Stimulated activated CD4-positive, alpha-beta T cell treated with anti-CD3 and anti-CD28 coated beads, TNF-alpha, amount 100 ng/mL, for 48 hours (primary cell): ENCODE measurements around the gene PODNL1.

Experiments used
- DNase-seq, 3 donors: peaks; one replicate each; pipeline ENCODE4 v3.0.0-alpha.2; 2020; ENCODE audit warnings: low read depth in 3 of 3

Gene PODNL1

DNA sequence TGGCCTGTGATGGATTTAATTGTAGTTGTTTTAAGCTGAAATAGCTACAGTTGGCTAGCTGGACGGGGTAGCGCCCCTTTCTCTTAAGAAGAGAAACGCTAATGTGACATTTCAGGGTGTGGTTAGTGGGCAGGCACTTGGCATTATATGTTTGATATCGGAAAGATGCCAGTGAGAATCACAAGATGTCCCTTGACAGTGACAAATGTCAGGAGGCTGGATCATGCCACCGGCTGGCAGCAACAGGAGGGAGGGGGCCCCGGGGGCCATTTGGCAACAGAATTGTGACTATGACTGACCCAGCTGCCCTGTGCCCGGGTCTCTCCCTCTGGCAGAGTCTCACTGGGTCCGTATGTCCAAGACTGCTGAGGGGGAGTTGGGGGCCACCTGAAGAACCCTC, 18.8 kb upstream of the PODNL1 start:
- no peak for DNase-seq

DNA sequence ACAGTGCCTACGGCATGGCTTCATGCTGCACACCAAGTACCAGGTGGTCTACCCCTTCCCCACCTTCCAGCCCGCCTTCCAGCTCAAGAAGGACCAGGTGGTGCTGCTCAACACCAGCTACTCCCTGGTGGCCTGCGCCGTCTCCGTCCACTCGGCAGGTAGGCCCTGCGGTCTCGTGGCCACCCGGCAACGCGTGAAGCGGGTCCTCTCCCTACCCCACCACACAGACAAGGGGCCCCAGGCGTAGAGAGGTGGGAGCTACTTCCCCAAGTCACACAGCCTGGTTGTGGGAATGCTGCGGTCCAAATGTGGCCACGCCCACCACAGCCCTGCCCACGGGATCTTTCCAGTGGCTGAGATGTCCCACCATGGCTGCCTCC, 18.1 kb upstream of the PODNL1 start:
- no peak for DNase-seq

DNA sequence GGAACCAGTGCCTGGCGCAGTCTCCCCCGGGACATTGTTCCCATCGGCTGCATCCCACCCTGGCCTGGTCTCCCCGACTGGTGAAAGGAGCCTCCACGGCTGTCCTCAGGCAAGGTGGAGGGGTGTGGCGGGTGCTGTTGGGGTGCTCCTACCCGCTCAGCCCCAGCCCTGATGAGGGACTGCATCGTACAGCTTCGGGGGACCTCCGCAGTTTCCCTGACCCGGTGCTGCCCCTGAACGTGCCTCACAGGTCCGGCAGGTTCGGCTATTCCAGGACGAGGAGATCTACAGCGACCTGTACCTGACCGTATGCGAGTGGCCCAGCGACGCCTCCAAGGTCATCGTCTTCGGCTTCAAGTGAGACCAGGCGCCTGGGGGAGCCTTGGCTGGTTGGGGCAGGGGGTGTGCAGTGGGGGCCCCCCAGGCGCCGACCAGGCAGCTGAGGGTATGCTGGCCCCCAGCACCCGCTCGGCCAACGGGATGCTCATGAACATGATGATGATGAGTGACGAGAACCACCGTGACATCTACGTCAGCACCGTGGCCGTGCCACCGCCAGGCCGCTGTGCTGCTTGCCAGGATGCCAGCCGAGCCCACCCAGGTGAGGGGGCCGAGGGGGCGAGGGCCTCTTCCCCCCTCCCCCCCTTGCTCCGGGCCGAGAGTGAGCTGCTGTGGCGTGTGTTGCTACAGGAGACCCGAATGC, 17.6 kb upstream of the PODNL1 start:
- no peak for DNase-seq

DNA sequence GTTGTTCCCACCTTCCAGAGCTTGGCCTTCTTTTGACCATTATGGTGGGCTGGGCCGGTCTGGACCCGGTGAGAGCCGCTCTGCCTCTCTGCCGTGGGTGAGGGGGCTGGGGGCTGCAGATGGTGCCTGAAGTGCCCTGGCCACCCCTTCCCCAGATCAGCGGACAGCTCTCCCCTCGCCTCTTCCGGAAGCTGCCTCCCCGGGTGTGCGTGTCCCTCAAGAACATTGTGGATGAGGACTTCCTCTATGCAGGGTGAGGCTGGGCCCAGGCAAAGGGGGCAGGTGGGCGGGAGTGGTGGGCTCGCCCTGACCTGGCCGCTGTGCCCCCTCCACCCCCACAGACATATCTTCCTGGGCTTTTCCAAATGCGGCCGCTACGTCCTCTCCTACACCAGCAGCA, 16.0 kb upstream of the PODNL1 start:
- no peak for DNase-seq

DNA sequence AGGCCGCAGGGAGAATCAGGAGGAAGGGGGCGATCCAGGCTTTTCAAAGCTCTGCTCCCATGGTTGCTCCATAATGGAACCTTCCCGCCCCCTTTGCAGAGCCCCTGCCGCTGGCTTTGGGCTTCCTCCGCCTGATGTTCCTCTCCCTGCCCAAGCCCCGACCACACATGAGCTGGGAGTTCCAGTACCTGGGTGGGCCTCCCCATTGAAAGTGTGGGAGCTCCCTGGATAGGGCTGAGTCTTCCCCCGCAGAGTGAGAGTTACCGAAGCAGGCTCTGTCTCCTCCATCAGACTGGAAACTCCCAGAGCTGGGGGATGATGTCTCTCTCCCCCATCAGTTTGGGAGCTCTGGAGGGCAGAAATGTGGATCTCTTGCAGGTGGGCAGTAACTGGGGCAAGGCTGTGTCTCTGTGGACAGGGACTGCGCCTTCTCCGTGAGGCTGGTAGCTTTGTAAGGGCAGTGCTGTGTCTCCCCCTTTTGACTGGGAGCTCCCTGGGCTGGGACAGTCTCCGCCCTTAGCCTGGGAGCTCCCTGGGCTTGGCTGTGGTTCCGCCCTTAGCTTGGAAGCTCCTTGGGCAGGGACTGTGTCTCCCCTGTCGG, 14.8 kb upstream of the PODNL1 start:
- DNase-seq: no peak

DNA sequence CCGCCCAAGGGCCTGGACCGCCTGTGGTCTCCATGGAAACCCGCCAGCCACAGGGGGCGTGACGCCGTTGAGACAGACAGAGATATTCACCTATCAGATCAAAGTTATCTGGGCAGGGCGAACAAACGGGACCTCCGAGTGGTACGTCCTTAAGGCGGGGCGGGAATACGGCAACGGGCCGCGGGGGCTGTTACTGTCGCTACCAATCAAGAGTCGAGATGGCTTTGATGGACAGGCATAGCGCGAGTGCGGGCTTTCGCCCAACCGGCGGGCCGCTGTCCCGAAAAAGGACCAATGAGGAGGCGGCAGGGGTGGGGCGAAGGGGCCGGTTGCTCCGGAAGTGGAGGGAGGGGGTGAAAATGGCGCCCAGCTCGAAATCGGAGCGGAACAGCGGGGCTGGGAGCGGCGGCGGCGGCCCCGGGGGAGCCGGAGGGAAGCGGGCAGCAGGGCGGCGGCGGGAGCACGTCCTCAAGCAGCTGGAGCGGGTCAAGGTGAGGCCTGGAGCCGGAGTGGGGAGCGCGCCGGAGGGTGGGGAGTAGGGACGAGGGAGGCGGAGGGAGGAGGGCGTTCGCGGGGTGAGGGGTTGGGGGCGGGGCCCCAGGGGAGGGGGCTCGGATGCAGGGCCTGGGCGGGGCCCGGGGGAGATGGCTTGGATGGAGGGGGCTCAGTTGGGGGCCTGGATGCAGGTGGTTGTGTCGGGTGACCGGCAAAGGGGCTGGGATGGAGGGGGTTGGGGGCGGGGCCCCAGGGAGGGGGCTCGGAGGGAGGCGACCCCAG, 14.1 kb upstream of the PODNL1 start, which contains the start of gene DCAF15:
Gene DCAF15, plus strand, starts transcription at position 356 of the 777 bp plus-strand sequence. Its CDS starts 4 bp downstream, at position 360.
- peak; percentile 99 for DNase-seq

DNA sequence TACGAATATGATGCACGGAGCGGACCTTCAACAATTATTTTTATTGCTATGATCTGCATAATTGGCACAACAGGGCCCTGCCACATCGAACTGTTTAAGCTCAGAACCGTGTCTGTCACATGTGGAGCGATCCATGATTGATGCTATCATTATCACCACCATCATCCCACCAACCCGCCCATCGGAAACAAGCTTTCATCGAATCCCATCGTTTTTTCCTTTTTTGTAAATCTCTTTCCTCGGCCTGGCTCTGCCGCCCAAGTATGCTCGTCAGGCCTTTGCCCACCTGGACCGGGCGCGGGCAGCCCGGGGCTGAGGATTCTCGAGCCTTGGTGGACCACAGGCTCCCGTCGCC, 13.6 kb upstream of the PODNL1 start:
- no peak for DNase-seq

DNA sequence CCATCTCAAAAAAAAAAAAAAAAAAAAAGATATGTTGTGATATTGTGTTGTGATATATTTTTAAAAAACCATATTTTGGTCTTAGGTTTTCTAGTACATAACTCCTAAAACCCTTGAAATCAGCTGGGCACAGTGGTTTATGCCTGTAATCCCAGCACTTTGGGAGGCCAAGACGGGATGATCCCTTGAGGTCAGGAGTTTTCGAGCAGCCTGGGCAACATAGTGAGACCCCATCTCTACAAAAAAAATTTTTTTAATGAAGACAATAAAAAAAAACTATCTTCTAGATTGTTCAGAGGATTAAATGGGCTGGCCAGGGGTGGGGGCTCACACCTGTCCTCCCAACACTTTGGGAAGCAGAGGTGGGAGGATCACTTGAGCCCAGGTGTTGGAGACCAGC, 12.8 kb upstream of the PODNL1 start:
- no peak for DNase-seq

DNA sequence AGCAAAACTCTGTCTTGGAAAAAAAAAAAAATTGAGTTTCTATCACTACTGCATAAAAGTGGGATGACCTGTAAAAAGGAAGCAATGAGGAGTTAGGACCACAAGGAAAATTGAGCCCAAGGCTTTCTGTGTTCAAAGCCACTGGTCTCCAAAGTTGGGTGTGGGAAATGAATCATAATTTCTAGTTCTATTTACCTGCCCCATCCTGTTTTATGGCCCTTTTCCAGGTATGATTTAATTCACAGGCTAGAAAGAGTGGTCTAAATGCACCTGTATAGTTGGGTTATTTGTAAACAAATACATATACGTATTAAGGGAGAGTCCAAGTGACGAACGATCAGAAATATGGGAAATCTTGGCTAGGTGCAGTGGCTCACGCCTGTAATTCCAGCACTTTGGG, 8.2 kb upstream of the PODNL1 start:
- DNase-seq: no peak

DNA sequence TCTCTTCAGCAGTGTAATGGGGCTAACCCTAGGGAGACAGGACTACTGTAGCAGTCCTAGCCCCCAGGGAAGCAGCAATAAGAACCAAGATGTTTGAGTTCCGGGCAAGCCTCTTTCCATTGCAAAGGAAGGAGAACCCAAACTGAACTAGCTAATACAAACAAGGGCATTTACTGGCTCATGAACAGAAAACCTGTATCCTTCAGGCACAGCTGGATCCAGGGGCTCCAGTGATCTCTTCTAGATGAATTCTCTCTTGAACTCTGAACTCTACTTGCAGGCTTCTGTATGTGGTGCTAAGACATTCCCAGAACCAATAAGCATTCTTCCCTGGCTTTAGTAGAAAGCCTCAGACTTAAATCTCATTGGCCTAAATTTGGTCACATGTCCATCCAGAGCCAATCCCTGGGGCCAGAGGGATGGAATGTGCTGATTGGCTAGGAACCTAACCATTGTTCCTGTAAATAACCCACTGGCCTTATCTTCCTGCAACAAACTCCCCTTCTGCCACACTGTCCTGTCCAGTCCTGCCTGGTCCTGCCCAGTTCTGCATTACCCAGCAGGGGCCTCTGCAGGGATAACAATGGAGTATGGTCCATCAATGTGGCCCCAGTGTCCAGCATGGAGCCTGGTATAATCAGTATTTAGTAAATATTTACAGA, 3.9 kb upstream of the PODNL1 start:
- DNase-seq: no peak

DNA sequence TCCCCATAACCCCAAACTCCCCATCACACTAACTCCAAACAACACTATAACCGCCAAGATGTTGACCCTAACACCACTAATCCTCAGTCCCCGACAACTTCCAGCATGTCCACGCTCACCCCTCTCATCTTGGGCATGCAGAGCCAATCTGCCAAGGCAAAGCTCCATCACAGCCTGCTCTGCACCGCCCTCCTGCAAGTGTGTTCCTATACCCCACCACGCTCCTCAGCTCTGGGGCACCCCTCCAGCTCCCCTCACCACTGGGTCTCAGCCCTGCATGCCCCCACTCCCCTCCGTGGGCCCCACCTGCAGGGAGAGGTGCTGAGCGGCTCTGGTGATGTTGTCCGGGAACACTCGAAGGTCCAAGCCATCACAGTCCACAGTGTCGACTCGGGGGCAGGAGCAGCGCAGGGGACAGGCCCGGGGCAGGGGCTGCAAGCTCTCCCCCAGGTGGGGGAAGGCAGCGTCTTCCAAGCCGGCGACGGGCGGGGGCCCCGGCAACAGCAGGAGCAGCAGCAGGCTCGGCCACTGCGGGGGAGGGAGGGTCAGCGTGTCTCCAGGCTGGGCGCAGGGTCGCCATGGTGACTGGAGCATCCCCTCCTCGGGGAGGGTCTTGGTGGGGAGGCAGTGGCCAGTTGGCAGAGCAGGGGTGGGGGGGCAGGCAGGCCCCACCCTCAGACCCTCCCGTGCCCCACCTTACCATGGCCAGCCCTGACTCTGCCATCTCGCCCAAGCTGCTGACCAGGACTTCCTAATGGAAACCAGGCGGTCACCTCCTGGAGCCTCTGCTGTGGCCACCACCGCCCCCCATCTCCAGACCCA, 527 bp downstream of the PODNL1 start:
- DNase-seq: no peak

DNA sequence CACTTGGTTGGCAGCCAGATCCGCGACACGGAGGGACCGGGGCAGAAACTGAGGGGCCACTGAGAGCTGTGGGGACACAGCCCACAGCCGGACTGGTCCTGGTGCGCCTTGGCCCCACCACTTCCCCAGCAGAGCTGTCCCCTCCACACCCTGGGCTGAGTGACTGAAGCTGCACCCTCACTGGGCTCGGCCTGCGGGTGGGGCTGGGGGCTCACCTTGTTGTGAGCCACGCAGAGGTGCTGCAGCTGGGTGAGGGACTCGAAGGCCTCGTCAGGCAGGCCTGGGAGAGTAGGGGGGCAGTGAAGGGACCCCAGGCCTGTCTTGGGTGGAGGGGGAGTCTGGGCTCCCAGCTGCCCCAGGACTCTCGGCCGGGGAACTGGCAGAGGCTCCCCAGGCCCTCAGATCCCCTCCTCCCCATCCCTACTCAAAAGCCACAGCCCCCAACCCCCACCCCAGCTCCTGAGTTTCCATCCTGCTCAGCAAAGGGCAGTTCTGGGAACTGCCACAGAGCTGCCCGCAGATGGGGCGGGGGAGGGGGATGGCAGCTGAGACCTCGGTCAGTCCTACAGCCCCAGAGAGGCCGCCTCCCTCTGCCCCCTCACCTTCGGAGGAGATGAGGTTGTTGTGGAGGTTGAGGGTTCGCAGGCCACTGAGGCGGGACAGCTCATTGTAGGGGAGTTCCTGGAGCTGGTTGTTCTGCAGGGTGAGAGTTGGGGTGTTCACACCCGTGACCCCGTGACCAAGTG, 2.3 kb downstream of the PODNL1 start:
- no peak for DNase-seq

DNA sequence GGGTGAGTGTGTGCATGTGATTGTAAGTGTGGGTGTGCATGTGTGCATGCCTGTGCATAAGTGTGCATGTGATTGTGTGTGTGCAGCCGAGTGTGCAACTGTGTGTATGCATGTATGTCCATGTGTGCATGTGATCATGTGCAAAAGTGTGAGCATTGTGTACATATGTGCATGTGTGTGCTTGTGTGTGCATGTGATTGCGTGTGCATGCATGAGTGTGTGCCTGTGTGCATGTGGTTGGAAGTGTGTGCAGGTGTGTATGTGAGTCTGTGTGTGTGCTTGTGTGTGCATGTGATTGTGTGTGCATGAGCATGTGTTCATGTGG, 3.5 kb downstream of the PODNL1 start:
- DNase-seq: no peak

DNA sequence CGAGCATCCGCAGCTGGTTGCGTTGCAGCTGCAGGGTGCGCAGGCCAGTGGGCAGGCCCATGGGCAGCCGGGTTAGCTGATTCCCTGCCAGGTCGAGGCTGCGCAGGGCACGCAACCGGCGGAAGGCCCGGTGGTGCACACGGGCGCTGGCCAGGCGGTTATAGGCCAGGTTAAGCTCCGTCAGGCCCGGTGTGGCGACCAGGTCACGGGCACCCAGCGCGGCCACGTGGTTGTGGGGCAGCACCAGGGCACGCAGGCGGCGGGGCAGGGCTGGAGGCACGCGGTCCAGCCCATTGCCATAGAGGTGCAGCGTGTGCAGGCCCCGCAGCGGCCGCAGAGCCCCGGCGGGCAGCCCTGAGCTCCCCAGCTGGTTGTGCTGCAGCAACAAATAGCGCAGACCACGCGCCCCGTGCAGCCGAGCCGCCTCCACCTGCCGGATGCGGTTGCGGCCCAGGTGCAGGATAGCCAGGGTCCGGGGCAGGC, 5.3 kb downstream of the PODNL1 start:
- no peak for DNase-seq

DNA sequence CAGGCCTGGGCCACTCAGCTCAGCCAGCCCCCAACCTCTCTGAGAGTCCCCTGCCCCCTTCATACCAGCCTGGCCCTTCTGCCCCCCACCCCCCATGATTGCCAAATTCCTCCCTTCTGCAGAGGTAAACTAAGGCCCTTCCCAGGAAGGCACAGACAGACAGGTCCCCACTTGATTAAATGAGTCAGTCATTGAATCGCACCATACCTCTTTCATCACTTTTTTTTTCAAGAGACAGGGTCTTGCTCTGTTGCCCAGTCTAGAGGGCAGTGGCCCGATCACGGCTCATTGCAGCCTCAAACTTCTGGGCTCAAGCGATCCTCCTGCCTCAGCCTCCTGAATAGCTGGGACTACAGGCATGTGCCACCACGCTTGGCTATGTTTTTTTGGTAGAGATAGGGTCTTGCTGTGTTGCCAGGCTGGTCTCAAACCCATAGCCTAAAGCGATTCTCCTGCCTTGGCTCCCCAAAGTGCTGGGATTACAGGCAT, 6.0 kb downstream of the PODNL1 start:
- no peak for DNase-seq

DNA sequence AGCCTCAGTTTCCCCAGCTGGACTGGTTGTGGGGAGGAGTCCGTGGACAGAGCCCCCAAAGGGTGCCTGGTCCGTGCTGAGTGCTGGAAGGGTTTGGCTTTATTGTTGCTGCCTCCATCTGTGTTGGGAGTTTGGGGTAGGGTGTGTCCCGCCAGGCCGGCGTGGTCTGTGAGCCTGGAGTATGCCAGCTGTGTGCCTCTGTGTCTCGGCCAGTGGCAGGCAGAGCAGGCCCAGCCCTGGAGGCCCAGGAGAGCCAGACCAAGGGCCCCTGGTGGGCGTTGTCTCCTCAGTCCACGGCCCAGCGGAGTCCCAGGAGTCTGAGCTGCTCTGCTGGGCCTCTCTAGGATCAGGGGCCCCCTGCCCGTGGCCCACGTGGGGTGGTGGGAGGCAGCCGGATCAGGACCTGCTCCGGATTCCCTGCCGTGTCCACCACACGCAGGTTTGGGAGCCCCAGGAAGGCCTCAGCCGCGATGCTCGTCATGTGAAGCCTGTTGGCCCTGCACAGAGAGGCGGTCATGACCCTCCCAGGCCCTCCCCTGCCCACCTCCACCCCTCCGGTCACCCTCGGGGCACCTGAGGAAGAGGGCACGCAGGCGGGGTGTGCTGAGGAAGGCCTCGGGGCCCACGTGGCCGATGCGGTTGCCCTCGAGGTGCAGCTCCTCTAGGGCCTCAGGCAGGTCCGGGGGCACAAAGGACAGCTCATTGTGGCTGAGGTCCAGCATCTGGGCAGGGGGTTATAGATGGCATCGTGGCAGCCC, 6.6 kb downstream of the PODNL1 start:
- DNase-seq: no peak

DNA sequence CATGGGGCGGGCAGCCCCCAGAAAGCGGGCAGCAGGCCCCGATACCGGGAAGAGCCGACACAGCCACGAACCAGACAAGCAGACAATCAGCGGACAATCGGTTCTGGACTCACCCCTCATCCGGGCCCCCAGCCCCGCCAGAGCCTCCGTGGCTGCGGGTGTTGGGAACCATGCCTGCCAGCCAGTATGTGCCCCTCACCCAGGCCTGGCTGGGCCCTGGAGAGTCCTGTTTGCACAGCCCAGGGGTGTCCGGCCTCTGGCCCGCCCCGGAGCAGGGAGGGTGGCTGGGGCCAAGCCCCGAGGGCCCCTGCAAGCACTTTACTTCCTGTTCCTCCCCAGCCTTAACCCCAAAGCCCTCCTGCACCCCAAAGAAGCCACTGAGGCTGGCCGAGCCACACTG, 7.8 kb downstream of the PODNL1 start:
- DNase-seq: no peak

DNA sequence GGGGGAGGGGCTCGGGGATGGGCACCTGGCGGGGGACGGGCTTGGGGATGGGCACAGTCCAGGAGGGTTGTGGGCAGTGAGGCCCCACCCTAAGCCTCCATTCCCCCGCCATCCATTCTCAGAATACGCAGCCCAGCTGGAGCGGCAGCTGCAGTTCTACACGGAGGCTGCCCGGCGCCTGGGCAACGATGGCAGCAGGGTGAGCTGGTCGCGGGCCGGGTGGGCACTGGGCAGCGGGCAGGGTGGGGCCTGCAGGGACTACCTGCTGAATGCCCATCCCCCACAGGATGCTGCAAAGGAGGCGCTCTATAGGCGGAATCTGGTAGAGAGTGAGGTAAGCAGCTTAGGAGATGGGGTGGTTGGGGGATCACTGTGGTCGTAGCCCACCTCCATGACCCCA, 8.3 kb downstream of the PODNL1 start:
- DNase-seq: no peak

DNA sequence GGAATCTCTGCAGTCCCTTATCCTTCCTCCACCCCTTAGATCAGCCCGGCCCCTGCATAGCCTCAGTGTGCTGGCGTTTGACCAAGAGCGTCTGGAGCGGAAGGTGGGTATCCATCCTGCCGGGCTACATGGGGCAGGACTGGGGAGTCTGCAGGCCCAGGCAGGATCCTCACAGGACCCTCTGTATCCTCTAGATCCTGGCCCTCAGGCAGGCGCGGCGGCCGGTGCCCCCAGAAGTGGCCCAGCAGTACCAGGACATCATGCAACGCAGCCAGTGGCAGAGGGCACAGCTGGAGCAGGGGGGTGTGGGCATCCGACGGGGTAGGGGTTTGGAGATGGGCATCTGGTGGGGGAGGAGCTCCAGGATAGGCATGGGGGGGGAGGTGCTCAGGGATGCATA, 8.9 kb downstream of the PODNL1 start:
- no peak for DNase-seq

DNA sequence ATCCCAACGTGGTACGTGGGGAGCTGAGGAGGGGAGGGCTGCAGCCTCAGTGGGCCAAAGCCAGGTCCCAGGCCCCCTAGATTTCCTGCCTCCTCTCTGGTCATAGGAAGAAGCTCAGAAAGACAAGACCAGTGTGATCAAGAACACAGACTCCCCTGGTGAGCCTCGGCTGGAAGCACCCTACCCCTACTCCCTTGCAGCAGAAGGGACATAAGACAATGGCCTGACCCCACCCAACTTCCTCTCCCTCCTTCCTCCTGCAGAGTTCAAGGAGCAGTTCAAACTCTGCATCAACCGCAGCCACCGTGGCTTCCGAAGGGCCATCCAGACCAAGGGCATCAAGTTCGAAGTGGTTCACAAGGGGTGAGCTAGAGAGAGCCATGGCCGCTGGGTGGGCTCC, 11.5 kb downstream of the PODNL1 start:
- no peak for DNase-seq
